Stimulated activated CD4-positive, alpha-beta T cell treated with anti-CD3 and anti-CD28 coated beads, Interleukin-1b, Interleukin-23, amount 100 ng/mL, for 1 hour (primary cell): ENCODE results near the gene AGAP1.
"Not testable (repeated sequence)": the region's sequence is repeated elsewhere in the genome, so short reads cannot be mapped to it uniquely, and the experiment has no call there.

Source experiments
- DNase-seq, 2 donors: peaks; one replicate each; pipeline ENCODE4 v3.0.0-alpha.2; 2020; ENCODE audit warnings: low read depth in 2 of 2

The AGAP1 gene

DNA sequence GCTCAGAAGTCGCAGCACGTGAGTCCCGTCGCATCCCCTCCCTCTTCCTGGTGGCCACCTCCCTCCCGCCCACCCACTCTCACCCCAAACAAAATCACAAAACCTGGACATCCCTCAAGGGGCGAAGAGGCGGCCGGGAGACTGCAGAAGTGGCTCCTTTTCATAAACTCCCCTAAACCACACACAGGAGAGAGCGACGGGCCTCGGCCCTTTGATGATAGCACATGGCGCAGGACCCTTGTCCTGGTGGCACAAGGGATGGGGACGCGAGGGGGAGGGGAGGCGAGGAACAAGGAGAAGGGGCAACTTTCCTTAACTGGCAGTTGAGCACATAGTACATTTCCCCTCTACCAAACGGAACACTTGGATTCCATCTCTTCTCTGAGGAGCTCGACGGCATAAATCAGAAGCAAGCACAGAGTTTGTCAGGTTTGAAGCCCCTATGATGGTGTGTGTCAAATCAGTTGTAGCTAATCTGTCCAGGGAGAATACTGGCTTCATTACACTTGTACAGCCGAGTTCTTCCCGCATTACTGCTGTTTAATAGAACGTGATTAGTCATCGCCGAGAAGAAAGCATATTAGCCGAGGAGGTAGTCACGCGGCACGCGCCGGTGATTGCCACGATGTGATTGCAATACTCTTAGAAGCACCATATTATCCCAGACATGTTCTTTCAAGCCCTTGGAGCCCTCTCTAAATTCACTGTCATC is 630.5 kb downstream of the AGAP1 start:
- no peak for DNase-seq

DNA sequence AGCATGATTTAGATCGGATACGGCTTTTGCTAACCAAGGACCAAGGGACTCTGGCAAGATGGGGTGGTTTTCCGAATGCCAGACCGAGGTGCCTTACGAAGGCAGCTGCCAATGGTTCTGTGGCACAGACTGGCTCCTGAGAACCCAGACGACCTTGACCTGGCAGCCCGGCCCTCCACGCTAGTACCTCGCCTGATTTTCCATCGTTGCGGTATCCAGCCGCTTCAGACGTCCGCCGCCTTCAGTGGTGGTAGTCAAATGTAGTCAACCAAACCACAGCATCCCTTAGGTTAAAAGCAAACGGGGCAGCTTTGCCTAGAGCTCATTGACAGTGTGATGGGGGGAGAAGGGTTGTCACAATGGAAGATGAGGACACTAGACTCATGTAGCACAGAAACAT is 631.7 kb downstream of the AGAP1 start:
- DNase-seq: no peak

DNA sequence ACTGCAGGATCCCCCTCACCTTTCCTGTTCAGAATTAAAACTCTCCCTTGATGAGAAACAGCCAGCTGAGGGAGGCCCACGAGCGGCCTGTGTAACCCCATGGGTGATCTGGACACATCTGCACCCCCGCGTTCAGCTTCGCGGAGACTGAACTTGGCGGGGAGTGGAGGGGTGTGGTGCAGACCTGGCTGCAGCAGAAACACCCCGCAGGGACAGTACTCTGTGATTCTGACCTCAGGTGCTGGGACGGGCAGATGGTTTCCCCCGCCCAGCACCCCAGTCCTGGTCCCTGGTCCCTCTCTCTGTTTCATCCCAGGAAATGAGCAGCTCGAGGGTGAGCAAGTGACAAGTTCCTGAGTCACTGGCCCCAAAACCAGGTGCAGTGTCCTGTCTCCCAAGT is 633.2 kb downstream of the AGAP1 start:
- DNase-seq: no peak

DNA sequence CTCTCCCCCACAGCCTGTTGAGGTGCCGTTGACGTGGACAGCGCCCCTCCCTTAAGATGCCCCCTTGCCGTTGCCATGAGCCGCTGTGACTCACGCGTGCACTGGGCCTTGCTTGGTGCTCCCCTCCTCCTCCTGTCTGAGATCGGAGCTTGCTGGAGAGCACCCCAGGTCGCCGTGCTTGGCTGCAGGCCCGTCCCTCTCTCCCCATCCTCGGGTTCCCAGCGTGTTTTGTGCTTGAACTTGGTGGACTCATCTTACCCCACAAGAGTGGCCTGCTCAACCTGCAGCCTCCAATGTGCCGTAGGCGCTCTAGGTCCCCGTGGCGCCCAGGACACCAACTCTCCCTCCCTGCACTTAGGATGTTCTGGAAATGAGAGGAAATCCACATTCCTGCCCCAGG is 634.5 kb downstream of the AGAP1 start:
- DNase-seq: no peak

DNA sequence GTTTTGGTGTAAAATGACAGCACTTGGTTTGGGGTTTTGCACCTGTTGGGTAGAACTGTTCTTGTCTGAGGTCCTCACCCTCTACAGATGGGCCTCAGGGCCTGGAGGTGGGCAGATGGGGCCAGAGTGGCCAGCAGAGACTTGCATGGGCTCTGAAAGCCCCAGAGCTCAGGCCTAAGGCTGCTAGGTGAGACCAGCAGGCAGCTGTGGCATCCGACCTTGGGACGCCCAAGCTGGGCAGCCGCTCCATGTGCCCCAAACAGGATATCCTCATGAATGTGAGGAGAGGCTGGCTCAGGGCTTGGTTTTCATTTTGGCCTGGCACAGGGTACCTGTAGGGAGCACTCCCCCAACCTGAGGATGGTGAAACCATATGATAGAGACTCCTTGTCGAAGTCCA is 636.1 kb downstream of the AGAP1 start:
- DNase-seq: no peak

DNA sequence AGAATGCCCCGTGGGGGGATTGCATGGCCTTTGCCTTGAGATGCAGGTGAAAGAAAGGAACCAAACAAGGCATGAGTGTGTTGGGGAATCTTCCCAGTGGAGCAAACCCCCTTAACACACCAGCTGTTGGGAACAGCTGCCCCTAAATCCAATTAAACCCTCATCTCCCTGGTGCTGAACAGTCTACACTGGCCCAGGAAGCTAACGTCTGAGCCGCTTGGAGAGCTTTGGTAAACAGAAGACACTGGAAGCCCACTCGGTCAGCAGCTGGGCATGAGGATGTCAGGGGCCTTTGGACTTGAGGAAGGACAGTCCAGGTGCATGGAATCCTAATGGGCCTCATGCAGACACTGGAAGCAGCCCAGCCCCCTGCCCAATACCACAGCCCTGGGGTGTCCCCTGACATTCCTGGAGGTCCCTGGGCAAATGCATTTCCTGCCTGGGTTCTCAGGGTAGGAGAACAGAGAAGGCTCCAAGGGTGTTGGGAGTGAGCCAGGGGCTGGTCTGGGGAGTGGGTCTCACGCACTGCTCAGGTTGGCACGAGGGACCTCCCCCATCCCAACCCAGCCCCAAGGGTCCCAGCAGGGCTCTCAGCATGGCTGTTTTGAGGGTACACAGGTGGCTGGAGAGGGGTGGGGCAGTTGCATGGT is 636.6 kb downstream of the AGAP1 start:
- DNase-seq: no peak

DNA sequence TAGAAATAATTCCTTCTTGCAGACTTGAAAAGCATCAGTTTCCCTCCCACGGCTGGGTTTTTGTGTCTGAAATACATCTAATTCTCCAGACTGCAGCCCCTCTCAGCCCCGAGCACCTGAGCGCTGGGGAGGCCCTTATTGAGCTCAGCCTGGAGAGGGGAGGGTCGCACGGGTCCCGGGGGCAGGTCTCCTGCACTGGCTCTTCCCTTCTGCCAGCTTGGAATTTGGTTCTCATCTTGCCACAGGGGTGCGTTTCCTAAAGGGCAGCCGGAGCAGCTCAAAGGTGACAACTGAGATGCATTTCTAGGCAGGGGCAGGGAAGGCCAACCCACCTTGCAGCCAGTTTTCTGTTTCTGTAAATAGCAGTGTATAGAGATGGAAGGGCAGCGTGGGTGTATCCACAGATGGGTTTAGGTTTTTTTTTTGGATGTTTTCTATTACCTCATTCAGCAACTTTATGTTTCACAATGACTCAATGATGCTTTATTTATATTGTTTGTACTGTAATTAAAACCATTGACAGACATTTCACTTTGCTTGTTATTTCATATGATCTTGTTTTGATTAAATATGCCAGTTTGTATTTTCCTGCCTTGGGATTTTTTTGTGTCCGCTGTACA is 637.3 kb downstream of the AGAP1 start:
- no peak for DNase-seq

DNA sequence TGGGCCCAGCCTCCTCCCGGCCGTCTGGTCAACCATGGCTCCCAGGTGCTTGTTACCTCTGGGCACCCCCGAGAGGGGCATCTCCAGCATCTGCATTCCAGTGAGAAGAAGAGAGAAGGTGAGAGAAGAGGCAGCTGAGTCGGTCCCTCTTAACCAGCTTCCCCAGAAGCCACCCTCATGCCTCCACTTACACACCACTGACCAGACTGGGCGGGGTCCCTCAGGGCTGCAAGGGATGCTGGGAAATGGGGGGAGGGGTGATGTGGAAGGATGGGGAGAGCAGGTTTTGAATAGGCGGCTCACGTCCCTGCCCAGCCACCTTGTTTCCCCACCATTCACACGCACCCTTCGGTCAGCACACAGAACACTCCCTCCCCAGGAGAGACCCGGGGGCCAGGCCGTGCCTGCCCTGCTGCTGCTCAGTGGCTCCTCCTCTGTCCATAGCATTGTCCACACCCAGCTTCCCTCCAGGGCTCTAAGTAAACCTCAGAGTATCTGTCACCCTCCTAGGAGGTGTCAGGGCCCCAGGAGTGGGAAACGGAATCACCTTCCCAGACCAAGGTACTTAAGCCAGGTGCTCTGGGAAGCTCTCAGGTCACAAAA is 639.7 kb downstream of the AGAP1 start:
- no peak for DNase-seq

DNA sequence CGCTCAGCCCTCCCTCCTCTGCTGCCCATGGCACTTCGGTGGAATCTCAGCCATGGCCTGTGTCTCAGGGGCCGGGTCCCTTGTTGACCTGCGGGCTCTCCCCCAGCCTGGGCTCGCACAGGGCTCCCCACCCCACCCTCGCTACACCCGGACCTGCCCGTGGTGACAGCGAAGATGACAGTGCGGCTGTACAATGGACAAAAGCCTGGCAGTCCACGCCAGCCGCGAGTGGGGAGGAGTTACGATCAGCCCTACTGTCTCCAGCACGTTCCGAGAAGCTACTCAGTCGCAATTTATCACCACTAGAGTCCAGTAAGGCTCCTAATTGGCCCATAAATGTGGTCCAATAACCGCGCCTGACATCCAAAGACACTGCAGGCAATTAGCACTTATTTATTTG is 642.7 kb downstream of the AGAP1 start:
- no peak for DNase-seq

DNA sequence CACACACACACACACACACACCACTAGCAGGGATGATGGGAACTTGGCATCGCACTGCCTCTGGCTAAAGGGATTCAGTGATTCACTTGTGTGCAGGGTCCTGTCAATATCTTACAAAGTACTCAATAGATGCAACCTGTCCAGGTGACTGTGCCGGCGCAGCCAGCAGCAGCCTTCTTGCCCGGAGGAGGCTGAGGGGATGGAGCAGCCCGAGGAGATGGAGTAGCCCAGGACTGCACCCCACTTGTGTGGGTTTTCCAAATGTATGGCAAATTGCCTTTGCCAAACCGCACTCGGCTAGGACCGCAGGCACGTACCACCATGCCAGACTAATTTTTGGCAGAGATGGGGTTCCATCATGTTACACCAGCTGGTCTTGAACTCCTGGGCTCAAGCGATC is 643.2 kb downstream of the AGAP1 start:
- no peak for DNase-seq

DNA sequence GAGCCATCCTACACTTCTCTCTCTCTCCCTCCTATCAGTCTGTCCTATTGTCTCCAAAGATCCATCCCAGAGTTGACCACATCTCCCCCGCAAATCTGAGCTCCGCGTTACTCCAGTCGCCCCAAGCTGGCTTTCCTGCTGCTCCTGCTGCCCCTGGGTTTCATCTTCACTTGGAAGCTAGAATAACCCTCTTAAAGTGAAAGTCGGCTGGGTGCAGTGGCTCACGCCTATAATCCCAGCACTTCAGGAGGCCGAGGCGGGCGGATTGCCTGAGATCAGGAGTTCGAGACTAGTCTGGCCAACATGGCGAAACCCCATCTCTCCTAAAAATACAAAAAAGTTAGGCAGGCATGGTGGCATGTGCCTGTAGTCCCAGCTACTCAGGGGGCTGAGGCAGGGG is 647.8 kb downstream of the AGAP1 start:
- not testable (repeated sequence) for DNase-seq

DNA sequence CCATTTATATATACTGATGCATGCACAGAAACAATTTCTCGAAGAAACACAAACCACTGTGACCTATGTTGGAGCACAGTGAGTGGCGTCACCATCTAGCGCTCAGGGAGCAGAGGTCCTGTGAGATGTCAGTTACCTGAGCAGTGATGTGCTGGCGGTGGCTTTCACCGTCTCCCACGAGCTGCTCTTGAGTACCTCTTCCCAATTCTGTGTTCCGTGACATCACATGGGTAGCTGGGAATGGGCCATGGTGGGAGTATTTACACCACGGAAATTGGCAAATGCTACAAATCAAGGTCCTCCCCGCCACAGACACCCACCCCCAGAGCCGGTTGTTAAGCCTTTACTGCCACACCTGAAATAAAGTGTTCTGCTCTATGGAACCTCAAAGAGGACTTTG is 650.0 kb downstream of the AGAP1 start:
- DNase-seq: no peak

DNA sequence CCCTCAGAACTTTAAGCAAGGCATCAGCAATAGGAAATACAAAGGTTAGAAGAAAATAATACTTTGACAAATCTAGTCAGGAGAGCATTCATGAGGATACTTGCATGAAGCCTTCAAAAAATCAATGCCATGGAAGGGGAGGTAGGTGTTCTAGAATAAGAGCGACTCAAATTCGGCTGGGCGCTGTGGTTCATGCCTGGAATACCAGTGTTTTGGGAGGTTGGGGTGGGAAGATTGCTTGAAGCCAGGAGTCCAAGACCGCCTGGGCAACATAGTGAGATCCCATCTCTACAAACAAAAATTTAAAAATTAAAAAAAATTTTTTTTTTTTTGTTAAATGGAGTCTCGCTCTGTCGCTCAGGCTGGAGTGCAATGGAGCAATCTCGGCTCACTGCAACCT is 652.6 kb downstream of the AGAP1 start:
- DNase-seq: no peak

DNA sequence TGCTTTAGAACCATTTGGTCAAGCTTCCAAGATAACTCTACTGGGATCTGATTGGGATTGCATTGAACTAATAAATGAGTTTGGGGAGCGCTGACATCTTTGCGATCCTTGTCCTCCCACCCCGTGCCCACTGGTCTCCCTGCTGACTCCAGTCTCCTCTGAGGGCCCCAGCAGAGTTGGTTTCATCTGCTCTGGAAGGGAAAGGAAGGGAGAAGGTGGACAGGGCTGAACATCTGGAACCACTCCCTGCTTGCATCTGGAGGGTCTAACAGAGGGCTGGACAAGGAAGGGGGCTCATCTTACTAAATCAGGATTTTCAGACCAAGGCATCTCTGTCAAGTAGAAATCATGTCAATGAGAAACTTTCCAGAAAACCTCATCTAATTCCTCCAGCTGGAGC is 661.6 kb downstream of the AGAP1 start:
- no peak for DNase-seq

DNA sequence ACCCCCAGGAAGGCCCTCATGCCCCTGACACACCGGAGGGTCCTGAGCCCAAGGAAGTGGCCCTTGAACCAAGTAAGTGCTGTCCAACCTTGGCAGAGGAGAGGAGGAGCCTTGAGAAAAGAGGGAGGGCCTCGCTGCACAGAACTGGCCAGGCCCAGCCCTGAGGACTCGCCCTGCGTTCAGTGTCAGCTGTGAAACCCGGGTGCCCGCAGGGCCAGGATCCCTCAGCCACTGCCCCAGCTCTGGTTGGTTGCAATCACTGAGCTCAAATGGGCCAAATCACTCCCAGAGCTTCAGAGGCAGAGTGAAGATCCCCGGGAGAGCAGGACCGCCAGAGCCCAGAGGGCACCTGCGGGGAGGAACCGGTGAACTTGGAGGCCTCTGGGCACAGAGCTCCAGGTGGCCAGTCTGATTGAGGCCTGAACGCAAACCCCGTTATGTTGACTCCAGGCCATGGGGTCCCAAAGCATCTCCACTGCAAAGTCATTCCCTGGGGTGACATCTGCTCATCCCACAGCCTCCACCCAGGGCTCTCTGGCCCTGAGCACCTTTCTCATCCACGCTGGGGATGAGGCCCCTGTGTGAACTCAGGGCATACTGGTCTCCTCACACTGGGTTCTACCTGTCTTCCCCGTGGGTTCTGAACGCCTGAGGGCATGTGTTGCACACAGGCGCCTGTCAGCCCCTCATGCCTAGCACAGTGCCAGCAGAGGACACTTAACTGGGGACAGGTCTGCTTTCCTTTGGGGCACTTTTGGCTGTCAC is 662.4 kb downstream of the AGAP1 start:
- DNase-seq: no peak

DNA sequence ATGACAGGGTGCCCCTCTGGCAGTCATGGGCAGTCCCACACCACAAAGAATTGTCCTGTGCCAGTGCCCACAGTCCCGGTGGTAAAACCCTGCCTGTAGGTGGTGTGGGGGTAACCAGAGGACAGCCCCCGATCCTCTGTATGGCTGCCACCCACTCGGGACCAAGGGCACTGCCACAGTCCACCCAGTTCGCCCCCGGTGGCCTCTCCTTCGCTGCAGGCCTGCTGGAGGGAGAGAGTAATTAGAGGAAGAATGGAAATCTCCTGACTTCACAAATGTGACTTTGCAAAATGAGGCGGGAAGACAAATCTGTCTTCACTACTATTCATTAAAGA is 663.0 kb downstream of the AGAP1 start:
- no peak for DNase-seq

DNA sequence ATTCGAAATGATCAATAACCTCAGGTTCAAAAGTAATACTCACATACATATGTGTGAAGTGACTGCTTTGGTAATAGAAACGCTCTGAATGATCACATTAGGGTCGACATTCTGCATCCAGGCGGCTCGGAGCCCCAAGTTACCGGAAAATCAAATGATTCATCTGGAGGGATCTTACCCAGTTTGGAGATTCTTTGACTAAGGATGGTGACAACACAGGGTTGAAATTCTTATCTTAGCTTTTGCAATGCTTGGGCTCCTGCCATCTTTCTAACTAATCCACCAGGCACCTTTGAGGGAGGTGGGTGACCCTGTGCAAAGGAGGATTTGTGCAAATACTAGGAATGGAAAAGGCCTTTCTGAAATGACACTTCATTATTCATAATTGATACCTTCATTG is 663.5 kb downstream of the AGAP1 start:
- no peak for DNase-seq

DNA sequence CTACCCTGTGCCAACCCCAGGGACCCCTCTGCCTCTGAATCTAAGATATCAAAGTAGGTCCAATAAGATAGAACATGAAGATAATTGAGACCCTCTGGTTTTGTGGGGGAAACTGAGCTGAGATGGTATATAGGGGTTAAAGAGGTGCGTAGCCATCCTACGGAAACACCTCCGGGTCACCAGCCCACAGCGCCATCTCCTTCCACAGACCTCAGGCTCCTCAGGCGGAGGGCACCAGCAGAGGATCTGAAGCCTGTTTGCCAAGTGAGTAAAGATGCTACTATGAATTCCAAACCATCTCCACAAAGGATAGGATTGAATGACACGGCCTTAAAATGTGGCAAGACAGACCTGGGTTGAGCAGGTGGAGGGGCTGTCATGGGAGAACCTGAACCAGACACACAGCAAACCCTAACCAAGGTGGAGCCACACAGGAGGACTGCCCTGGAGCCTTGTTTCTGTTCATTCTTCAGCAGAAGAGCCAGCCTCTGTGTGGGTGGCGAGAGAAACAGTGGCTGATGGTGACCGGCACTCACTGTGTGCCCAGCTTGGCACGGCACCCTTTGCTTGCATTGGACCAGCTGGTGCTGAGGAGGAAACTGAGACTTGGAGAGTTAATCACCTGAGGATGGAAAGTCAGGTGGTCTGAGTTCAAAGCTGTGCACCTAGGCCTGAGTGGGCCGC is 664.1 kb downstream of the AGAP1 start:
- no peak for DNase-seq

DNA sequence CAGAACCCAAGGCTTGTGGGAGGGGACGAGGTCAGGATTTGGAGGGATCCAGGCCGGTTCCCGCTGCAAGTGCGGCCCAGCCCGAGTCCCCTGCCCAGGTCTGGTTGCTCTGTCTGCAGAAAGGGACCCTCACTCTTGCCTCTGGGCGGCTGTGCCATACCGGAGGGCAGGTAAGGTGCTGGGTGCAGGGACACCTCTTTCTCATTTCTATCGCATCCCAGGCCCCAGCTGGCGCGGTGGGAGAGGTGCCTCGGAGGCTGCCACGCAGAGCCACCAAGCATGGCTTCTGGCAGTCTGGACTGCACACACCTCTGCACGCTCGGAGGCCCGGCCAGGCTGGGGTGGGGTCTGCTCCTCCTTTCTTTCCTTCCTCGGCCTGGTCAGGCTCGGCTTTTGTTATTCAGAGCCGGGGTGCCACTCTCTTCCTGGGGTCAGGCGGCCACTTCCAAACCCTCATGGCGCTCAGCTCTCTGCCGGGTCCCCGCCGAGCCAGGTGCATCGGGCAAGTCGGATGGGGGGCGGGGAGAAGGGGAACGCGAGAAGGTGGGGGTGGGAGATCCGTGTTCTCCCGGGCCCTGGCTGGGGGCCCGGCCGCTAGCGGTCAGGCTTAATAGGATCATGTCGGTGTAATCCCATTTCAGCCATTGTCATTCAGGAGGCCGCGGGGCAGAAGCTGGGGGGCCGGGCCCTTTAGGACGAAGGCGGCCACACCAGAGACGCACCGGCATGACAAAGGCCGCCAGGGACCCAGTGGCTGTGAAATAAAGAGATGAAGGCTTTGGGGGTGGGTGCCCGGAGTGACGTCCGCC is 665.3 kb downstream of the AGAP1 start:
- no peak for DNase-seq

DNA sequence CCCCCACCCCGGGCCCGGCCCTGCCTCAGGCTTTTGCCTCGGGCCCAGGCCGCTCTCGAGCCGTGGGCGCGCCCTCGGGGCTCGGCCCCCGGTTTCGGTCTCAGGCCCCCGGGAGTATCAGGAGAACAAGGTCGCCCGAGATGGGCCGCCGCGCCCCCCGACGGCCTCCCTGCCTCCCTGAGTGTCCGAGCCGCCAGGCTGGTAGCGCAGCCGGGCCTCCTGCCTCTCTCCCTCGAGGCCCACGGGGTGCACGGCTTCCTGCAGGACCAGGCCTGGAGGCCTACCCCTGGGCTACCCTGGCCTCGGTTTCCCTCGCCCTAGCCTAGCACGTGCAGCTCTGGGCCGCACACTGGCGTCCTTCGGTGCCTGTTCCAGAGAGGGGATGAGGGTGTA is 665.9 kb downstream of the AGAP1 start:
- no peak for DNase-seq
